K562 (cell line): Measurements from ENCODE around the gene TMEM61.

ENCODE experiments used
- E2F5 ChIP-seq: sonication (generic); formaldehyde crosslinking; IDR thresholded peaks from 2 replicates; pipeline ENCODE4 v1.8.0; 2022; ENCODE audit warnings: mild to moderate bottlenecking, missing genetic modification reagents
- EZH2 ChIP-seq: IDR thresholded peaks from 2 replicates; pipeline ENCODE4 v1.6.1; 2012; ENCODE audit warnings: low read depth, mild to moderate bottlenecking, inconsistent platforms, low read length, borderline replicate concordance
- IRF9 ChIP-seq: fragments of 450-650 bp; IDR thresholded peaks from 2 replicates; pipeline ENCODE4 v1.6.1; 2016; ENCODE audit warnings: missing biosample characterization, missing genetic modification characterization
- POLR2A ChIP-seq: fragments of 450-650 bp; conservative IDR thresholded peaks from 2 replicates; pipeline ENCODE4 v1.6.1; 2016
- SAFB2 ChIP-seq: fragments of 200-400 bp; formaldehyde crosslinking; IDR thresholded peaks from 2 replicates; pipeline ENCODE4 v1.6.1; 2018; ENCODE audit warnings: borderline replicate concordance, low read length, low read depth, moderate library complexity; ENCODE audit not compliant: severe bottlenecking
- SNIP1 ChIP-seq: fragments of 450-650 bp; IDR thresholded peaks from 2 replicates; pipeline ENCODE4 v1.7.1; 2017; ENCODE audit warnings: low read depth, mild to moderate bottlenecking
- ZBTB8A ChIP-seq: fragments of 450-650 bp; IDR thresholded peaks from 2 replicates; pipeline ENCODE4 v1.6.1; 2018; ENCODE audit warnings: mild to moderate bottlenecking, moderate library complexity; ENCODE audit not compliant: partially characterized antibody
- TF ChIP-seq, protein P1 (sequence below), 3 experiments: IDR thresholded peaks in 2 of 3; conservative IDR thresholded peaks in 1 of 3; 2 replicates each; pipeline ENCODE4 v1.5.1; 2011 to 2012; ENCODE audit warnings: low read length in 3 of 3, mild to moderate bottlenecking in 3 of 3, control low read depth in 2 of 3, improper control_type of control experiment in 1 of 3, inconsistent platforms in 1 of 3, low read depth in 1 of 3, mixed read lengths in 1 of 3, moderate library complexity in 1 of 3; ENCODE audit not compliant: insufficient read depth in 2 of 3

DNA sequence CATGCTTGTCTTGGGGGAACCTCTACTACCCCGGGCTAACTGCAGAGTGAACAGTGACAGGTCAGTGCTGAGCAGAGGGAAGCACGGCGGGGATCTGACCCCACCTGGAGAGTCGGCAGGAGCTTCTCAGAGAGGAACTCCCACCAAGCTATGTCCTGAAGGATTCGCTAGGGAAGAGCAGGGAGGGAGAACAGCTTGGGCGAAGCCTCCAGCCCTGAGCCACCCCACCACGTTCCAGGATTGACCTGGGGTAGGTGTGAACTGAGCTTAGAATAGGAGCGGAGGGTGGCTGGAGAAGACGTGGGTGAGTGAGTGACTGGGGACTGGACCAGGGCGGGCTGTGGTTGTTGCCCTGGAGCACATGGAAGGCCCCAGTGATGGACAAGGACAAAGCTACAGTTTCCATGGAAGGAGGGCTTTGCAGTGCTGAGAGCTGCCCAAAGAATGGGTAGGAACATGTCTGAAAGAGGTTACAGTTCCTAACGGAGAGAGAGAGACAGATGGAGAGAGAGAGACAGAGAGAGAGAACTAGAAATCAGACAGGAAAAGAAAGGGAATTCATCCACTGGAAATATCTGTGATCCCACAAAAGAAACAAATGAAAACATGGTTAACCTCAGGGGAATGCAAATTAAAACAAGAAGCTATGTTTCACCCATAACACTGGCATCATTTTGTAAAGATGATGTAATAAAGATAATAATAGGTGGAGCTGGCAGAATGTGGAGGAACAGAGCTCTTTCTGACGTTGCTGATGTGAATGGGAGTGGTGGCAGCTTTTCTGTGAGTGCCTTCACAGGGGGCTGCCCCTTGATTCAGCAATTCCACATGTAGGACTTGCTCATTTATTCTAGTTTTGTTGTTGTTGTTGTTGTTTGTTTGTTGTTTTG lies 35.5 kb downstream of the TMEM61 start:
- no peak for TF ChIP-seq ZBTB8A
- TF ChIP-seq POLR2A = no peak
- TF ChIP-seq IRF9 (tag) = no peak
- no peak for TF ChIP-seq SNIP1
- no peak for TF ChIP-seq EZH2
- TF ChIP-seq, protein P1, sequence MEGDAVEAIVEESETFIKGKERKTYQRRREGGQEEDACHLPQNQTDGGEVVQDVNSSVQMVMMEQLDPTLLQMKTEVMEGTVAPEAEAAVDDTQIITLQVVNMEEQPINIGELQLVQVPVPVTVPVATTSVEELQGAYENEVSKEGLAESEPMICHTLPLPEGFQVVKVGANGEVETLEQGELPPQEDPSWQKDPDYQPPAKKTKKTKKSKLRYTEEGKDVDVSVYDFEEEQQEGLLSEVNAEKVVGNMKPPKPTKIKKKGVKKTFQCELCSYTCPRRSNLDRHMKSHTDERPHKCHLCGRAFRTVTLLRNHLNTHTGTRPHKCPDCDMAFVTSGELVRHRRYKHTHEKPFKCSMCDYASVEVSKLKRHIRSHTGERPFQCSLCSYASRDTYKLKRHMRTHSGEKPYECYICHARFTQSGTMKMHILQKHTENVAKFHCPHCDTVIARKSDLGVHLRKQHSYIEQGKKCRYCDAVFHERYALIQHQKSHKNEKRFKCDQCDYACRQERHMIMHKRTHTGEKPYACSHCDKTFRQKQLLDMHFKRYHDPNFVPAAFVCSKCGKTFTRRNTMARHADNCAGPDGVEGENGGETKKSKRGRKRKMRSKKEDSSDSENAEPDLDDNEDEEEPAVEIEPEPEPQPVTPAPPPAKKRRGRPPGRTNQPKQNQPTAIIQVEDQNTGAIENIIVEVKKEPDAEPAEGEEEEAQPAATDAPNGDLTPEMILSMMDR (IDR thresholded peaks at IDR 0.05 in 2 of 3, conservative IDR thresholded peaks at IDR 0.05 in 1 of 3; ENCODE audit: insufficient read depth in 2 of 3, low read depth in 1 of 3, low read length in 3 of 3) = no peak
- TF ChIP-seq E2F5 (CRISPR knock-in tag) = no peak
- no peak for TF ChIP-seq SAFB2
